ENCODE data around the gene ARHGEF7.

Gene ARHGEF7

DNA sequence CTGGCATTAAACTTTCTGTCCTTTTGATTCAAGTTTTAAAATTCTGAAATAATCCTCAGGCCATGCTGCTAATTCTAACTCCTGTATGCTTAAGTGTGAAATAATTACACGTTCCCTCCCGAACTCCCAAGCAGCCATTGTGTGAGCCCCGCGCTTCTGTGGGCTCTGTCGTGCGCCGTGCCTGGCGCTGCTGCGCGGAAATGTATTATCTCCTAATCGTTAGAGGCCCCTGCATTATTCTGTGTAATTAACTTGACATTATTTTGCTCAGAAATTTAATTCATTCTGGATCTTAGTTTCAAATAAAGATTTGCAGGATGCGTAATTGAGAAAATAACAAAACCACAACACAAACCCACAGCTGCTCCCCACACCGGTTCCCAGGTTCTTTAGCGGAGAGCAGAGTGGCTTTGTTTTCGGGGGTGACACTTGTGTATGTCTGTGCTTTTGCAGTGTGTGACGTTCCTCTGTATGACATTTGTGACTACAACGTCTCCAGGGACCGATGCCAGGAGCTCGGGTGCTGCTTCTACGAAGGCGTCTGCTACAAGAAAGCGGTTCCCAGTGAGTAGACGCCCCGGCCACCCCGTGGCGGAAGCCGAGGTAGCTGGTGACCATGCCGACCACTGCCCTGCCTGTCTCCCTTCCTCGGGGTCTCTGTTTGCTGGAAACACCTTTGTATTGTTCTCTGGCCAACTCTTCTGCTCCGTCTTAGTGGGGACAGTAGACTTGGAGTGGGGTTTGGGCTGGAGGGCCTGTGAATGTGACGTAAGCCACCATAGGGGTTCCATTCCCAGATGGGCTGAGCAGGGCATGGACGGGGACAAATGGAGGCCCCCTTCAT, 212.8 kb downstream of the ARHGEF7 start:
- WGBS, 2 experiments, result 94 to 95% methylated on average over 30 to 32 of the region's 32 CpGs
- Histone ChIP-seq H3K4me1 (ENCODE audit: control insufficient read depth, insufficient read depth, low read length) (no peaks in the 10 kb centered on the region), H3K4me3 (ENCODE audit: insufficient read depth, low read depth, low read length) (no peak overlapping the region), H3K27me3 (ENCODE audit: control insufficient read depth, insufficient read depth, low read length, poor library complexity, severe bottlenecking) (no peaks in the 10 kb centered on the region), H3K36me3 (ENCODE audit: control insufficient read depth, insufficient read depth, low read length) (no peaks in the 10 kb centered on the region), H3K9me3 (ENCODE audit: control insufficient read depth, low read length) (no peaks in the 10 kb centered on the region), H3K27ac (ENCODE audit: insufficient read depth, low read depth, low read length, poor library complexity, severe bottlenecking) (no peak overlapping the region)

DNA sequence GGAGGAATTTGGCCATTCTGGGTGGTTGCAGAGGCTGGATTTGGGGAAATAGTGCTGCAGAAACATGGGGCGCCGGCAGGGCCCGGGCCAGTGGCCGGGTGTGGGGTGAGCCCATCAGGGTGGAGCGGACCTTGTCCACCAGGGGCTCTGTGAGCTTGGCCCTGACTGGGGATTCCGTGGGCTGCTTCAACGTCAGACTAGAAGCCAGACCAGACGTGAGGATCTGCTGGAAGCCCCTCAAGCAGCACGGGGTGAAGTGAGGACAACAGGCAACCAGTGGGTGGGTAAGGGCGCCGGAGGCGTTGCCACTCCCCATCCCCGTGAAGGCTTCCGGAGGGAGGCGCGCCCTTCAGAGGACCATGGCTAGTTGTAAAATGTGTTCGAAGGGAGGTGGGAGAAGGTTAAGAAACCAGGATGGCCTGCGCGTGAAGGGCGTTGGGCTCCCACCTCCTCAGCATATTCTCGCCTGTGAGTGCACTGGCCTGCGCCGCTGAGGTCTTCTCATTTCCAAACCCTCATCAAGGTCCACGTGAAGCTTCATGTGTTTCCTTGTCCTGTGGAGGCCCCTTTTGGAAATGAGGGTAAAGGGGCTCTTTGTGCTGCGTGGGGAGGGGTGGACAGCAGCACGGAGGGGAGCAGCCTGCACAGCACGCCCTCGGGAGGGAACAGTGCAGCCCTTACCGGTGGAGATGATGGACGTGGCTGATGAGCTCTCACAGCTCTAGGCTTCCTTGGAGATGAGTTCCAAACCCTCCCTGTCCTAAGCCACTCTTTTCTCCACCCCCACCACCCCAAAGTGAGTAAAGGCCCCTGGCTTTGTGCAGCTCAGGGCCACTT, 213.7 kb downstream of the ARHGEF7 start:
- no peaks in the 10 kb centered on the region for H3K4me1 ChIP-seq (ENCODE audit: control insufficient read depth, insufficient read depth, low read length)
- H3K36me3 ChIP-seq (ENCODE audit: control insufficient read depth, insufficient read depth, low read length), result no peaks in the 10 kb centered on the region
- WGBS, 2 experiments, result 90 to 91% methylated on average over 30 of the region's 30 CpGs
- H3K27me3 ChIP-seq (ENCODE audit: control insufficient read depth, insufficient read depth, low read length, poor library complexity, severe bottlenecking), result no peaks in the 10 kb centered on the region
- no peaks in the 10 kb centered on the region for H3K9me3 ChIP-seq (ENCODE audit: control insufficient read depth, low read length)
- H3K4me3 ChIP-seq (ENCODE audit: insufficient read depth, low read depth, low read length), result no peak overlapping the region
- no peak overlapping the region for H3K27ac ChIP-seq (ENCODE audit: insufficient read depth, low read depth, low read length, poor library complexity, severe bottlenecking)

GRCh38 chr13:111329641-111330040, 214.5 kb downstream of the ARHGEF7 start:
- Histone ChIP-seq H3K4me1 (ENCODE audit: control insufficient read depth, insufficient read depth, low read length) (no peaks in the 10 kb centered on the region), H3K4me3 (ENCODE audit: insufficient read depth, low read depth, low read length) (no peak overlapping the region), H3K27me3 (ENCODE audit: control insufficient read depth, insufficient read depth, low read length, poor library complexity, severe bottlenecking) (no peaks in the 10 kb centered on the region), H3K27ac (ENCODE audit: insufficient read depth, low read depth, low read length, poor library complexity, severe bottlenecking) (no peak overlapping the region), H3K9me3 (ENCODE audit: control insufficient read depth, low read length) (no peaks in the 10 kb centered on the region), H3K36me3 (ENCODE audit: control insufficient read depth, insufficient read depth, low read length) (no peaks in the 10 kb centered on the region)
- WGBS, 2 experiments, result 97 to 98% methylated on average over 7 of the region's 7 CpGs

DNA sequence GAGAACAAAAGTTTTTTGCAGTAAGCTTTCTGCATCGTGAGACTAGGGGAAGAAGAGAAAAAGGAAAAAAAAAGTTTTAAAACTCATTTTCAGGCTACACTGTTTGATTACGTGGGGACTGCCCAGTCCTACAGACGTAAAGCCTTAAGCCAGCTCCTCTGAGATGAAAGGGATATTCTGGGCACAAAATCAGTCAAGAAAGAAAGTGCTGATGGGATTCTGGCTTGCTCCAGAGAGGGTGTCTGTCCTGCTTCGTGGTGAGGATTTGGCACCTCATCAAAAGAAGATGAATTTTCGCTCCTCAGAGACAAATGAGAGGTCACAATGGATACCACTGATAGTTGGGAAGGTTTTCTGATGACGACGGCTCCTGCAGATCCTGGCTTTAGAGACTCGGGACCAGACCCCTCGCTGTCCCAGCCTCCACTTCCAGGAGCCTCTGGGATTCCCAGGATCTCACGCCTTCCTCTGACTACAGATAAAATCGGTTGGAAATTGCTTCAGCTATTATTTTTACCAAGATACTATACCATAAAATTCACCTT, 215.0 kb downstream of the ARHGEF7 start:
- WGBS, 2 experiments, result 94% methylated on average over 11 of the region's 11 CpGs

GRCh38 chr13:111335298-111335697, 220.2 kb downstream of the ARHGEF7 start:
- Histone ChIP-seq H3K27me3 (ENCODE audit: control insufficient read depth, insufficient read depth, low read length, poor library complexity, severe bottlenecking) (no peaks in the 10 kb centered on the region), H3K4me1 (ENCODE audit: control insufficient read depth, insufficient read depth, low read length) (no peaks in the 10 kb centered on the region), H3K4me3 (ENCODE audit: insufficient read depth, low read depth, low read length) (no peak overlapping the region), H3K27ac (ENCODE audit: insufficient read depth, low read depth, low read length, poor library complexity, severe bottlenecking) (no peak overlapping the region), H3K36me3 (ENCODE audit: control insufficient read depth, insufficient read depth, low read length) (no peaks in the 10 kb centered on the region), H3K9me3 (ENCODE audit: control insufficient read depth, low read length) (no peaks in the 10 kb centered on the region)
- 88% methylated on average over 5 of the region's 5 CpGs for WGBS, 2 experiments

More for the DNA sequence above, 215.0 kb downstream of the ARHGEF7 start:
- H3K4me1 ChIP-seq (ENCODE audit: control insufficient read depth, insufficient read depth, low read length), result no peaks in the 10 kb centered on the region
- H3K4me3 ChIP-seq (ENCODE audit: insufficient read depth, low read depth, low read length), result no peak overlapping the region
- no peaks in the 10 kb centered on the region for H3K9me3 ChIP-seq (ENCODE audit: control insufficient read depth, low read length)
- no peaks in the 10 kb centered on the region for H3K27me3 ChIP-seq (ENCODE audit: control insufficient read depth, insufficient read depth, low read length, poor library complexity, severe bottlenecking)
- H3K36me3 ChIP-seq (ENCODE audit: control insufficient read depth, insufficient read depth, low read length), result no peaks in the 10 kb centered on the region
- H3K27ac ChIP-seq (ENCODE audit: insufficient read depth, low read depth, low read length, poor library complexity, severe bottlenecking), result no peak overlapping the region

- Histone ChIP-seq H3K27ac (ENCODE audit: insufficient read depth, low read depth, low read length, poor library complexity, severe bottlenecking) (no peak overlapping the region), H3K27me3 (ENCODE audit: control insufficient read depth, insufficient read depth, low read length, poor library complexity, severe bottlenecking) (no peaks in the 10 kb centered on the region), H3K4me3 (ENCODE audit: insufficient read depth, low read depth, low read length) (no peak overlapping the region), H3K4me1 (ENCODE audit: control insufficient read depth, insufficient read depth, low read length) (no peaks in the 10 kb centered on the region), H3K9me3 (ENCODE audit: control insufficient read depth, low read length) (no peaks in the 10 kb centered on the region), H3K36me3 (ENCODE audit: control insufficient read depth, insufficient read depth, low read length) (no peaks in the 10 kb centered on the region)
- 94 to 95% methylated on average over 9 of the region's 9 CpGs for WGBS, 2 experiments
These were observed 221.6 kb downstream of the ARHGEF7 start for GRCh38 chr13:111336666-111337065.

DNA sequence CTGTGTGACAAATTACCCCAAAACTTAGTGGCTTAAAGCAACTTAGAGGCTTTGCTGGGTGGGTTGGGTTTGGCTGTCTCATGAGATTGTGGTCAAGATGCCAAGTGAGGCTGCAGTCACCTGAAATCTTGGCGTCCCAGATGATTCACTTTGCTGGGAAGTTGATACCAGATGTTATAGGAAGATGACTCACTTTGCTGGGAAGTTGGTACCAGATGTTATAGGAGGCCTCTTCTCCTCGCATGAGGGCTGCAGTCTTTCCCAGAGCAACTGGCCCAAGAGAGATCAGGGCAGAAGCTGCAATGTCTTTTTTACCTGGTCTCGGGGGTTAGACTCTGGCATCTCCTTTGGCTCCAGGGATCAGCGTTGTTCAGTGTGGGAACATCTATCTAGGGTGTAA, 222.1 kb downstream of the ARHGEF7 start:
- Histone ChIP-seq H3K4me3 (ENCODE audit: insufficient read depth, low read depth, low read length) (no peak overlapping the region), H3K9me3 (ENCODE audit: control insufficient read depth, low read length) (no peaks in the 10 kb centered on the region), H3K36me3 (ENCODE audit: control insufficient read depth, insufficient read depth, low read length) (no peaks in the 10 kb centered on the region), H3K27ac (ENCODE audit: insufficient read depth, low read depth, low read length, poor library complexity, severe bottlenecking) (no peak overlapping the region), H3K27me3 (ENCODE audit: control insufficient read depth, insufficient read depth, low read length, poor library complexity, severe bottlenecking) (no peaks in the 10 kb centered on the region), H3K4me1 (ENCODE audit: control insufficient read depth, insufficient read depth, low read length) (no peaks in the 10 kb centered on the region)
- 86 to 92% methylated on average over 4 of the region's 4 CpGs for WGBS, 2 experiments

DNA sequence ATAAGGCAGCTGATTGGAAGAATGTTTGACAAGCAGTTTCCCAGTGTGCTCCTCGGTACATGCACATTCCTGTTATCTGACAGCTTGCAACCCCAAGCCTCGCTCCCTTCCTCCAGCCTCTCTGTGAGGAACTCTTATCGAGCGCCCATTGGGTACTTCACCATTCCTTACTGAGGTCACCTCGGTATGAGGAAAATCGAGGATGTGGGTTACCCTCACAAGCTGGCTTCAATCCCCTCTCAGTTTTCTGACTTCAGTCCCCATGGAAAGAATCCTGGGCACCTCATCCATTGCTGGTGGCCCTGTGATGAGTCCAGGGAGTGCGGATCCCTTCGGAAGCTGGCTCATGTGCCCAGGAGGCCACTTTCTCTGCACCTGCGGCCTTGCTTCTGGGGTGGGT, 222.6 kb downstream of the ARHGEF7 start:
- H3K4me3 ChIP-seq (ENCODE audit: insufficient read depth, low read depth, low read length), result no peak overlapping the region
- no peak overlapping the region for H3K27ac ChIP-seq (ENCODE audit: insufficient read depth, low read depth, low read length, poor library complexity, severe bottlenecking)
- no peaks in the 10 kb centered on the region for H3K36me3 ChIP-seq (ENCODE audit: control insufficient read depth, insufficient read depth, low read length)
- no peaks in the 10 kb centered on the region for H3K9me3 ChIP-seq (ENCODE audit: control insufficient read depth, low read length)
- no peaks in the 10 kb centered on the region for H3K27me3 ChIP-seq (ENCODE audit: control insufficient read depth, insufficient read depth, low read length, poor library complexity, severe bottlenecking)
- WGBS, 2 experiments, result 93 to 94% methylated on average over 9 of the region's 9 CpGs
- no peaks in the 10 kb centered on the region for H3K4me1 ChIP-seq (ENCODE audit: control insufficient read depth, insufficient read depth, low read length)

DNA sequence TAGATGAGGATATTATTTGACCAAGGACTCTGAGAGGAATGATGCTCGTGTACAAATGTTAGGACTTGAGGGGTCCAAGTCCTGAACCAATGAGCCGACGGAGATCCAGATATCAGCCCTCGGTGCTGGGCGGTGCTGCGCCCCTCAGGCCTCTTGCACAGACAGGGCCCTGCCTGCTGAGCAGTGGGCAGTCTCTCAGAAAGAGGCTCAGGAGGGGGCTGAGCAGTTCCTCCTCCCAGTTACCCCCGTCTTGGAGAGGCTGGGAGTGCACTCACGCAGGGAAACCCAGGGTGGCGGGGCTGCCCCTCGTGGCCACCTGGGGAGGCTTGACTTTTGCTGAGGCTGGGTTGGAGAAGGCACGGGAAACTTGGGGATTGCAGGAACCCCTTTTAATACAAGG, 223.7 kb downstream of the ARHGEF7 start:
- no peaks in the 10 kb centered on the region for H3K27me3 ChIP-seq (ENCODE audit: control insufficient read depth, insufficient read depth, low read length, poor library complexity, severe bottlenecking)
- H3K36me3 ChIP-seq (ENCODE audit: control insufficient read depth, insufficient read depth, low read length), result no peaks in the 10 kb centered on the region
- 83 to 85% methylated on average over 11 of the region's 11 CpGs for WGBS, 2 experiments
- H3K9me3 ChIP-seq (ENCODE audit: control insufficient read depth, low read length), result no peaks in the 10 kb centered on the region
- H3K27ac ChIP-seq (ENCODE audit: insufficient read depth, low read depth, low read length, poor library complexity, severe bottlenecking), result no peak overlapping the region
- H3K4me3 ChIP-seq (ENCODE audit: insufficient read depth, low read depth, low read length), result no peak overlapping the region
- no peaks in the 10 kb centered on the region for H3K4me1 ChIP-seq (ENCODE audit: control insufficient read depth, insufficient read depth, low read length)
